ENCODE data around the gene TMEM120B. TPM values are rescaled to one million over a fixed set of nuclear protein-coding genes. Genes with fewer than 3 reads are reported as not detected.

The TMEM120B gene
- total RNA-seq, 1 experiment from 2014 or later, result 18.5 TPM

GRCh38 chr12:121766290-121767039 is 53.9 kb downstream of the TMEM120B start:
- no TSS peak for BruUV-seq (replicated peaks)
- Histone ChIP-seq H3K9me2 (replicated peaks; ENCODE audit: low read length) (no peaks in the 10 kb centered on the region), H3K4me3 (ENCODE audit: low read length) (no peak overlapping the region), H2AFZ (ENCODE audit: low read length) (no peak overlapping the region), H4K20me1 (ENCODE audit: low read length) (no peaks in the 10 kb centered on the region), H3K4me1 (ENCODE audit: insufficient read depth, low read length) (peaks cover 9% of the 10 kb centered on the region), H3K79me2 (ENCODE audit: low read length) (no peaks in the 10 kb centered on the region), H3K9me3 (ENCODE audit: low read length) (no peaks in the 10 kb centered on the region), H3F3A (ENCODE audit: low read length, unreplicated experiment) (no peaks in the 10 kb centered on the region), H3K27me3 (ENCODE audit: low read length) (no peaks in the 10 kb centered on the region), H3K9ac (ENCODE audit: low read length) (no peak overlapping the region), H3K27ac (ENCODE audit: low read length) (no peak overlapping the region), H3K36me3 (ENCODE audit: low read depth, low read length) (no peaks in the 10 kb centered on the region; the same call in 1 of the 2 replicates), H3K4me2 (ENCODE audit: low read length) (no peak overlapping the region)
- CTCF ChIA-PET, result no interaction called here
- no peak for DNase-seq
- TF ChIP-seq CTCF (conservative IDR thresholded peaks at IDR 0.05; ENCODE audit: low read depth, low read length), result no peak
- TF ChIP-seq EZH2phosphoT487 (IDR thresholded peaks at IDR 0.05; ENCODE audit: borderline replicate concordance, low read length), result no peak
- no peak for TF ChIP-seq EZH2 (IDR thresholded peaks at IDR 0.05; ENCODE audit: low read length, unreplicated experiment)
- intact Hi-C loops (cut with micrococcal nuclease), result no loop called here
- ATAC-seq, result no peak
- POLR2A ChIA-PET (ENCODE audit: unreplicated experiment), result interaction anchor here (0.6 kb wide), 2 partner anchors 18 to 27 kb away, joined by 4 to 13 read pairs; partner anchors contain the start of gene RHOF

- POLR2A ChIA-PET (ENCODE audit: unreplicated experiment), result no interaction called here
- H3K4me2 ChIP-seq (ENCODE audit: low read length), result no peak overlapping the region
- no peak for ATAC-seq
Measured at GRCh38 chr12:121767525-121768016, 55.0 kb downstream of the TMEM120B start.

More at GRCh38 chr12:121767525-121768016, 55.0 kb downstream of the TMEM120B start:
- Histone ChIP-seq H3K9ac (ENCODE audit: low read length) (no peak overlapping the region), H3K27ac (ENCODE audit: low read length) (no peak overlapping the region), H3K36me3 (ENCODE audit: low read depth, low read length) (no peaks in the 10 kb centered on the region; the same call in 1 of the 2 replicates), H3K4me3 (ENCODE audit: low read length) (no peak overlapping the region), H3K4me1 (ENCODE audit: insufficient read depth, low read length) (peaks cover 9% of the 10 kb centered on the region), H3K27me3 (ENCODE audit: low read length) (no peaks in the 10 kb centered on the region), H3F3A (ENCODE audit: low read length, unreplicated experiment) (no peaks in the 10 kb centered on the region), H3K79me2 (ENCODE audit: low read length) (no peaks in the 10 kb centered on the region), H3K9me2 (replicated peaks; ENCODE audit: low read length) (no peaks in the 10 kb centered on the region), H4K20me1 (ENCODE audit: low read length) (no peaks in the 10 kb centered on the region), H3K9me3 (ENCODE audit: low read length) (no peaks in the 10 kb centered on the region), H2AFZ (ENCODE audit: low read length) (no peak overlapping the region)
- BruUV-seq (replicated peaks), result no TSS peak
- CTCF ChIA-PET, result no interaction called here
- intact Hi-C loops (cut with micrococcal nuclease), result no loop called here
- TF ChIP-seq EZH2 (IDR thresholded peaks at IDR 0.05; ENCODE audit: low read length, unreplicated experiment), result no peak
- TF ChIP-seq EZH2phosphoT487 (IDR thresholded peaks at IDR 0.05; ENCODE audit: borderline replicate concordance, low read length), result no peak
- no peak for TF ChIP-seq CTCF (conservative IDR thresholded peaks at IDR 0.05; ENCODE audit: low read depth, low read length)
- no peak for DNase-seq
